Fibroblast of lung (primary cell): ENCODE data around the gene EPS8L1. TPM values are rescaled to one million over a fixed set of nuclear protein-coding genes. Genes with fewer than 3 reads are reported as not detected.

Experiments
- DNase-seq, 2 donors: peaks; one replicate each; pipeline versions ENCODE4 v3.0.0 to v3.0.0-alpha.2; 2010; ENCODE audit warnings: low read depth in 2 of 2
- H2AFZ ChIP-seq: 2 replicates; pipeline ENCODE4 v1.5.1; 2012; ENCODE audit warnings: low read length, control low read depth, inconsistent platforms
- H3K27ac ChIP-seq: 2 replicates; pipeline ENCODE4 v1.5.1; 2011; ENCODE audit warnings: low read length, control low read depth; ENCODE audit not compliant: insufficient read depth
- H3K27me3 ChIP-seq: 2 replicates; pipeline ENCODE4 v1.5.1; 2011; ENCODE audit warnings: mild to moderate bottlenecking, low read length; ENCODE audit not compliant: control insufficient read depth, insufficient read depth
- H3K36me3 ChIP-seq: 2 replicates; pipeline ENCODE4 v1.5.1; 2011; ENCODE audit warnings: low read length; ENCODE audit not compliant: control insufficient read depth, insufficient read depth
- H3K4me1 ChIP-seq: 2 replicates; pipeline ENCODE4 v1.5.1; 2011; ENCODE audit warnings: low read length; ENCODE audit not compliant: control insufficient read depth, insufficient read depth; ENCODE audit errors: extremely low read depth
- H3K4me2 ChIP-seq: 2 replicates; pipeline ENCODE4 v1.5.1; 2011; ENCODE audit warnings: low read length, control low read depth; ENCODE audit not compliant: insufficient read depth; ENCODE audit errors: extremely low read depth
- H3K4me3 ChIP-seq, 4 experiments: fragments of 200-600 bp in 1 of 4; sonication (generic) in 1 of 4; replicated peaks in 1 of 4; 2 replicates each; pipeline ENCODE4 v1.5.1; 2011 to 2016; ENCODE audit warnings: low read length in 4 of 4, low read depth in 3 of 4, mild to moderate bottlenecking in 3 of 4, control low read depth in 2 of 4, inconsistent platforms in 1 of 4, mixed read lengths in 1 of 4; ENCODE audit not compliant: insufficient read depth in 1 of 4; ENCODE audit errors: control extremely low read depth in 1 of 4
- H3K79me2 ChIP-seq: 2 replicates; pipeline ENCODE4 v1.5.1; 2012; ENCODE audit warnings: mild to moderate bottlenecking, low read length, inconsistent platforms; ENCODE audit not compliant: control insufficient read depth, insufficient read depth
- H3K9ac ChIP-seq: 2 replicates; pipeline ENCODE4 v1.5.1; 2011; ENCODE audit warnings: mild to moderate bottlenecking, low read length, control low read depth; ENCODE audit not compliant: insufficient read depth
- H3K9me3 ChIP-seq: 2 replicates; pipeline ENCODE4 v1.5.1; 2012; ENCODE audit warnings: low read depth, low read length; ENCODE audit not compliant: control insufficient read depth, insufficient read depth
- H4K20me1 ChIP-seq: 2 replicates; pipeline ENCODE4 v1.5.1; 2011; ENCODE audit warnings: low read length; ENCODE audit not compliant: control insufficient read depth, insufficient read depth; ENCODE audit errors: extremely low read depth
- CTCF ChIP-seq, 2 donors: IDR thresholded peaks in 1 of 2; conservative IDR thresholded peaks in 1 of 2; 1 replicate in 1 of 2; 2 replicates in 1 of 2; pipeline ENCODE4 v1.5.1; 2011 to 2012; ENCODE audit warnings: low read length in 2 of 2, control low read depth in 1 of 2, inconsistent platforms in 1 of 2, low read depth in 1 of 2, mild to moderate bottlenecking in 1 of 2
- EZH2 ChIP-seq: IDR thresholded peaks from 2 replicates; pipeline ENCODE4 v1.5.1; 2012; ENCODE audit warnings: low read length, control low read depth, mild to moderate bottlenecking; ENCODE audit errors: missing control alignments
- polyA plus RNA-seq, 2 donors: library from polyadenylated mRNA; depleted of rRNA in 1 of 2; stranded (reverse) in 1 of 2; unstranded in 1 of 2; fragments of >200 nt; gene quantifications; 2 replicates each; pipeline ENCODE4 v1.2.1, GENCODE V29; 2011 to 2012; ENCODE audit warnings: missing spikeins in 1 of 2
- total RNA-seq: library from RNA; depleted of rRNA; stranded (reverse); fragments of >200 nt; gene quantifications from 2 replicates; pipeline ENCODE4 v1.2.1, GENCODE V29; 2014

The EPS8L1 gene
- total and polyA plus RNA-seq, 2 donors (not counting 1 experiment from before 2014, with no cell fraction given): 0.17 to 1.9 TPM

DNA sequence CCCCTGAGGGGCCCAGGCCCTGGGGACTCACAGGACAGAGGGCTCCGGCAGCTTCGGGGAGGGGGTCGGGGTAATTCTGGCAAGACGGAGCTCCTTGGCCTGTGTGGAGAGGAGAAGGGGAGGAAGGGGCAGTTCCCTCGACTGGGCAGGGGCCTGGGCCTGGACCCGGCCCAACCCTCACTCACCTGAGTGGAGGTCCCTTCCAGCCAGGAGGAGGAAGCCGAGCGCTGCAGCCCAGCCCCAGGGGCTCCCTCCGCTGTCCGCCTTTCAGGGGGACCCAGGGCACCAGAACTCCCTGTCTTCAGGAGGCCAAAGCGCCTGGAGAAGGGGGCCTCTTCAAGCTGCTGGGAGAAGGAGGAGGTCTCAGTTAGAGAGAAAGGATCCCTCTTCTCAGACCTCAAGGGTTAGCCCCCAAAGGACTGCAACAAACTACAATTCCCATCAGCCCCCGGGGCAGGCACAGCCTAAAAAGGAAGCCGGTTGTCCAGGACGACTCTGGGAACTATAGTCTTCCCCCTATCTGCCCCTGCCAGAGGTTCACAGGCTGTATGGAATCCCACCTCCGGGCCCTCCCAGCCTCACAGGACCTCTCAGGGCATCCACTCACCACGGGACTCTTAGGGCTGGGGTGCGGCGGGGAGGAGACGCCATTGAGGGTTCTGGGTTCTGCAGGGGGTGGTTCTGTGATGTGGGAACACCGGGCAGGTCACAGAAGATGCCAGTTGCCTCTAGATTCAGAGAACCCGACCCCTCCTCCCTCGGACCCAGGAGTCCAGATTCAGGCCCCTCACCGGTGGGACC lies 19.8 kb downstream of the EPS8L1 start:
- H3K9ac ChIP-seq: no peak overlapping the region
- no peak overlapping the region for H3K4me3 ChIP-seq
- no peaks in the 10 kb centered on the region for H3K9me3 ChIP-seq
- H3K36me3 ChIP-seq: peaks cover 30% of the 10 kb centered on the region
- no peak overlapping the region for H3K27ac ChIP-seq
- H3K79me2 ChIP-seq: no peaks in the 10 kb centered on the region
- no peak for TF ChIP-seq EZH2
- no peak for TF ChIP-seq CTCF (conservative IDR thresholded peaks at IDR 0.05 in 1 of 2, IDR thresholded peaks at IDR 0.05 in 1 of 2; ENCODE audit: low read depth in 1 of 2, low read length in 2 of 2)
- DNase-seq: no peak
- no peak overlapping the region for H2AFZ ChIP-seq
- H3K4me2 ChIP-seq: no peak overlapping the region
- H3K4me1 ChIP-seq: peaks cover 4% of the 10 kb centered on the region
- H4K20me1 ChIP-seq: peaks cover 1% of the 10 kb centered on the region
- H3K27me3 ChIP-seq: no peaks in the 10 kb centered on the region

DNA sequence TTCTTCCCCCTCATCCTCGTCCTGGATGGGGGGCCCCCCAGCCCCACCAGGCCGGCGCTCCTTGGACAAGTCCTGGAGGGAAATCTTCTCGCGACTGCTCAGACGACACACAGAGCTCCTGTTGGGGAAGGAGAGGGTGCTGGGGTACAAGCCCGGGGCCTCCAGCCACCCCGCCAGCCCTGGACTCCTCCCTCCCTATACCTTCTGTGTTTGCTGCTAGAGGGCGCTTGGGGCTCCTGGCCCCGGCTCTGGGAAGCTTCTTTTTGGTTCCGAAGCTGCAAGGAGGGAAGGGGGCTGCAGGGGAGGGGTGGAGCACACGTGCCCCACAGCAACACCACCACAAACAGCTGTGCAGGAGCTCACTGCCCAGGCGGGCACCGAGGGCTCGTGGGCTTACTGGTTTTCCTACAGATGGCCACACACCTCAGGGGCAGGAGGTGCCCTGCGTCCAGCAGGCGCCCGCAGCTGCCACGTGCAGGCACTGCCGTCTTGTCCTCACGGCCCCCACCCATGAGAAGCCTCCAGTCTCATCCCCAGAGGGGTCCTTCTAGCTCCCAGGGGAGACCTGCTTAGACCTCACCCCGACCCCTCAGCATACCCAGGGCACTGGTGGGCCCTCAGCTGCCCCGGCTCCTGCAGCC lies 20.5 kb downstream of the EPS8L1 start:
- H3K27ac ChIP-seq: no peak overlapping the region
- no peak overlapping the region for H3K9ac ChIP-seq
- H3K4me2 ChIP-seq: no peak overlapping the region
- peaks cover 1% of the 10 kb centered on the region for H4K20me1 ChIP-seq
- no peaks in the 10 kb centered on the region for H3K27me3 ChIP-seq
- no peak for DNase-seq
- H3K79me2 ChIP-seq: no peaks in the 10 kb centered on the region
- no peak overlapping the region for H2AFZ ChIP-seq
- H3K4me3 ChIP-seq: no peak overlapping the region
- H3K4me1 ChIP-seq: peaks cover 4% of the 10 kb centered on the region
- no peaks in the 10 kb centered on the region for H3K9me3 ChIP-seq
- H3K36me3 ChIP-seq: peaks cover 24% of the 10 kb centered on the region
- TF ChIP-seq EZH2 (no peak), CTCF (conservative IDR thresholded peaks at IDR 0.05 in 1 of 2, IDR thresholded peaks at IDR 0.05 in 1 of 2; ENCODE audit: low read depth in 1 of 2, low read length in 2 of 2) (no peak)

GRCh38 chr19:55097864-55098715 lies 22.4 kb downstream of the EPS8L1 start:
- Histone ChIP-seq H3K9me3 (no peaks in the 10 kb centered on the region), H3K79me2 (no peaks in the 10 kb centered on the region), H3K36me3 (peaks cover 17% of the 10 kb centered on the region), H3K4me2 (no peak overlapping the region), H3K27me3 (no peaks in the 10 kb centered on the region), H3K9ac (no peak overlapping the region), H3K4me3 (no peak overlapping the region), H3K4me1 (peaks cover 4% of the 10 kb centered on the region), H2AFZ (no peak overlapping the region), H4K20me1 (peaks cover 1% of the 10 kb centered on the region), H3K27ac (no peak overlapping the region)
- TF ChIP-seq CTCF (conservative IDR thresholded peaks at IDR 0.05 in 1 of 2, IDR thresholded peaks at IDR 0.05 in 1 of 2; ENCODE audit: low read depth in 1 of 2, low read length in 2 of 2) (no peak), EZH2 (no peak)
- DNase-seq: no peak
